Trophoblast cell (in vitro differentiated cells and primary cell): ENCODE results near the gene ODF4.

ENCODE experiments used
- DNase-seq, 2 donors: peaks; one replicate each; pipeline ENCODE4 v3.0.0-alpha.2; 2016
- H2AFZ ChIP-seq: 2 replicates; pipeline ENCODE4 v1.6.1; 2013; ENCODE audit warnings: low read length, moderate library complexity, mild to moderate bottlenecking; ENCODE audit not compliant: insufficient read depth, poor library complexity
- H2AK5ac ChIP-seq: 2 replicates; pipeline ENCODE4 v1.6.1; 2013; ENCODE audit warnings: mild to moderate bottlenecking, low read length
- H2BK120ac ChIP-seq: 2 replicates; pipeline ENCODE4 v1.6.1; 2013; ENCODE audit warnings: low read length, mild to moderate bottlenecking, moderate library complexity; ENCODE audit not compliant: insufficient read depth, poor library complexity
- H2BK12ac ChIP-seq: 2 replicates; pipeline ENCODE4 v1.6.1; 2013; ENCODE audit warnings: mild to moderate bottlenecking, low read length, moderate library complexity
- H2BK5ac ChIP-seq: 2 replicates; pipeline ENCODE4 v1.6.1; 2013; ENCODE audit warnings: low read length, low read depth, moderate library complexity, mild to moderate bottlenecking; ENCODE audit not compliant: poor library complexity
- H3K14ac ChIP-seq: 2 replicates; pipeline ENCODE4 v1.6.1; 2013; ENCODE audit warnings: mild to moderate bottlenecking, low read length
- H3K18ac ChIP-seq: 2 replicates; pipeline ENCODE4 v1.6.1; 2013; ENCODE audit warnings: mild to moderate bottlenecking, low read length
- H3K23ac ChIP-seq: 2 replicates; pipeline ENCODE4 v1.6.1; 2013; ENCODE audit warnings: low read length
- H3K27ac ChIP-seq: 2 replicates; pipeline ENCODE4 v1.5.1; 2013; ENCODE audit warnings: low read depth, mild to moderate bottlenecking, inconsistent platforms, low read length, moderate library complexity
- H3K27me3 ChIP-seq: 2 replicates; pipeline ENCODE4 v1.6.1; 2013; ENCODE audit warnings: inconsistent platforms, mild to moderate bottlenecking, low read length, moderate library complexity; ENCODE audit not compliant: insufficient read depth
- H3K36me3 ChIP-seq, 2 experiments: 1 replicate in 1 of 2; 2 replicates in 1 of 2; pipeline ENCODE4 v1.6.1; 2013; ENCODE audit warnings: low read length in 2 of 2, mild to moderate bottlenecking in 2 of 2, moderate library complexity in 1 of 2; ENCODE audit not compliant: insufficient read depth in 2 of 2, control insufficient read depth in 1 of 2
- H3K4ac ChIP-seq: 2 replicates; pipeline ENCODE4 v1.6.1; 2013; ENCODE audit warnings: low read depth, mild to moderate bottlenecking, low read length, moderate library complexity
- H3K4me1 ChIP-seq, 2 experiments: 1 replicate in 1 of 2; 2 replicates in 1 of 2; pipeline ENCODE4 v1.6.1; 2013; ENCODE audit warnings: low read length in 2 of 2, mild to moderate bottlenecking in 2 of 2, moderate library complexity in 1 of 2; ENCODE audit not compliant: insufficient read depth in 2 of 2, control insufficient read depth in 1 of 2
- H3K4me2 ChIP-seq: 2 replicates; pipeline ENCODE4 v1.6.1; 2013; ENCODE audit warnings: inconsistent platforms, mild to moderate bottlenecking, low read length, moderate library complexity
- H3K4me3 ChIP-seq: 2 replicates; pipeline ENCODE4 v1.5.1; 2013; ENCODE audit warnings: mild to moderate bottlenecking, low read depth, low read length, inconsistent platforms
- H3K79me1 ChIP-seq: one replicate; pipeline ENCODE4 v1.6.1; 2013; ENCODE audit warnings: low read length
- H3K79me2 ChIP-seq: 2 replicates; pipeline ENCODE4 v1.6.1; 2013; ENCODE audit warnings: low read length, mild to moderate bottlenecking; ENCODE audit not compliant: control insufficient read depth, insufficient read depth, poor library complexity
- H3K9ac ChIP-seq: 2 replicates; pipeline ENCODE4 v1.6.1; 2013; ENCODE audit warnings: mild to moderate bottlenecking, low read length
- H3K9me3 ChIP-seq: 2 replicates; pipeline ENCODE4 v1.6.1; 2013; ENCODE audit warnings: low read depth, mild to moderate bottlenecking, control low read depth, inconsistent platforms, low read length; ENCODE audit not compliant: insufficient read depth
- H4K12ac ChIP-seq: 2 replicates; pipeline ENCODE4 v1.6.1; 2013; ENCODE audit warnings: low read depth, mild to moderate bottlenecking, low read length, moderate library complexity
- H4K8ac ChIP-seq: 2 replicates; pipeline ENCODE4 v1.6.1; 2013; ENCODE audit warnings: low read depth, mild to moderate bottlenecking, low read length, moderate library complexity
- H4K91ac ChIP-seq: one replicate; pipeline ENCODE4 v1.6.1; 2013; ENCODE audit warnings: low read depth, mild to moderate bottlenecking, low read length, moderate library complexity
- WGBS: extraction: QIAGEN DNeasy Blood & Tissue Kit; methylation state at CpG from one replicate; pipeline ENCODE4 v1.1.7; 2013; ENCODE audit warnings: missing lambda C conversion rate; ENCODE audit not compliant: insufficient read length, insufficient coverage; ENCODE audit errors: extremely low coverage; 5-methylcytosine and 5-hydroxymethylcytosine counted together

ODF4 gene

GRCh38 chr17:8354236-8354635 lies 14.6 kb downstream of the ODF4 start:
- Histone ChIP-seq H3K4me1 (no peaks in the 10 kb centered on the region), H3K27me3 (no peaks in the 10 kb centered on the region)

GRCh38 chr17:8357910-8358309 lies 18.3 kb downstream of the ODF4 start:
- Histone ChIP-seq H3K79me1 (no peaks in the 10 kb centered on the region), H3K4ac (no peak overlapping the region), H2AFZ (no peak overlapping the region), H4K91ac (no peak overlapping the region), H3K18ac (no peak overlapping the region), H3K4me1 (peaks cover 4 to 9% of the 10 kb centered on the region in 2 experiments), H3K4me3 (no peak overlapping the region), H2BK12ac (no peak overlapping the region), H2AK5ac (no peak overlapping the region), H3K9me3 (no peaks in the 10 kb centered on the region), H3K9ac (no peak overlapping the region), H3K4me2 (no peak overlapping the region), H4K8ac (no peak overlapping the region), H3K27ac (no peak overlapping the region), H3K14ac (no peak overlapping the region), H3K79me2 (no peaks in the 10 kb centered on the region), H4K12ac (no peak overlapping the region), H2BK120ac (no peak overlapping the region), H3K27me3 (no peaks in the 10 kb centered on the region), H2BK5ac (no peak overlapping the region), H3K36me3 (no peaks in the 10 kb centered on the region), H3K23ac (no peak overlapping the region)
- no CpG with 5 or more reads among the region's 3 CpGs for WGBS
- no peak for DNase-seq

More at GRCh38 chr17:8354236-8354635, 14.6 kb downstream of the ODF4 start:
- Histone ChIP-seq H2AFZ (no peak overlapping the region), H3K4me2 (no peak overlapping the region), H3K4me3 (no peak overlapping the region), H4K12ac (no peak overlapping the region), H3K36me3 (no peaks in the 10 kb centered on the region), H2BK5ac (no peak overlapping the region), H2AK5ac (no peak overlapping the region), H2BK120ac (no peak overlapping the region), H3K14ac (no peak overlapping the region), H4K8ac (no peak overlapping the region), H3K23ac (no peak overlapping the region), H3K9ac (no peak overlapping the region), H4K91ac (no peak overlapping the region), H3K4ac (no peak overlapping the region), H3K79me2 (no peaks in the 10 kb centered on the region), H3K18ac (no peak overlapping the region), H2BK12ac (no peak overlapping the region), H3K79me1 (no peaks in the 10 kb centered on the region), H3K9me3 (no peaks in the 10 kb centered on the region), H3K27ac (no peak overlapping the region)
- DNase-seq, result no peak
- no CpG with 5 or more reads among the region's 8 CpGs for WGBS

GRCh38 chr17:8359769-8360168 lies 20.1 kb downstream of the ODF4 start:
- Histone ChIP-seq H4K8ac (no peak overlapping the region), H3K27ac (no peak overlapping the region), H3K4ac (no peak overlapping the region), H2BK5ac (no peak overlapping the region), H3K9me3 (no peaks in the 10 kb centered on the region), H3K18ac (no peak overlapping the region), H2AK5ac (no peak overlapping the region), H3K4me2 (no peak overlapping the region), H4K91ac (no peak overlapping the region), H3K14ac (no peak overlapping the region), H4K12ac (no peak overlapping the region), H3K27me3 (no peaks in the 10 kb centered on the region), H3K4me1 (peaks cover 4 to 9% of the 10 kb centered on the region in 2 experiments), H3K4me3 (no peak overlapping the region), H3K79me1 (no peaks in the 10 kb centered on the region), H3K79me2 (no peaks in the 10 kb centered on the region), H3K23ac (no peak overlapping the region), H2AFZ (no peak overlapping the region), H3K36me3 (peaks cover 0 to 3% of the 10 kb centered on the region in 2 experiments), H2BK120ac (no peak overlapping the region), H3K9ac (no peak overlapping the region), H2BK12ac (no peak overlapping the region)
- peak in 1 of 2 donors; percentile 30 for DNase-seq
- WGBS, result no CpG with 5 or more reads among the region's 5 CpGs

GRCh38 chr17:8360260-8360659 lies 20.6 kb downstream of the ODF4 start:
- no peak for DNase-seq
- Histone ChIP-seq H3K9ac (no peak overlapping the region), H3K23ac (no peak overlapping the region), H3K18ac (no peak overlapping the region), H3K79me2 (no peaks in the 10 kb centered on the region), H4K91ac (no peak overlapping the region), H3K36me3 (peaks cover 0 to 3% of the 10 kb centered on the region in 2 experiments), H3K4me3 (no peak overlapping the region), H2BK120ac (no peak overlapping the region), H2AFZ (no peak overlapping the region), H3K14ac (no peak overlapping the region), H3K27me3 (no peaks in the 10 kb centered on the region), H3K79me1 (no peaks in the 10 kb centered on the region), H3K4me1 (peaks cover 7 to 11% of the 10 kb centered on the region in 2 experiments), H3K4ac (no peak overlapping the region), H2BK5ac (no peak overlapping the region), H4K8ac (no peak overlapping the region), H4K12ac (no peak overlapping the region), H2BK12ac (no peak overlapping the region), H2AK5ac (no peak overlapping the region), H3K9me3 (no peaks in the 10 kb centered on the region), H3K27ac (no peak overlapping the region), H3K4me2 (no peak overlapping the region)
- WGBS, result no CpG with 5 or more reads among the region's 3 CpGs
